HEK293 (cell line): ENCODE data around the gene NPAS2.

ENCODE experiments used
- AEBP2 ChIP-seq: fragments of 450-650 bp; formaldehyde crosslinking; IDR thresholded peaks from 2 replicates; pipeline ENCODE4 v1.5.1; 2016; ENCODE audit warnings: missing biosample characterization, missing genetic modification characterization, borderline replicate concordance
- BCL11A ChIP-seq: fragments of 450-650 bp; formaldehyde crosslinking; IDR thresholded peaks from 2 replicates; pipeline ENCODE4 v1.5.1; 2016; ENCODE audit warnings: low read depth, missing biosample characterization, missing genetic modification characterization
- KLF7 ChIP-seq: fragments of 450-650 bp; formaldehyde crosslinking; IDR thresholded peaks from 2 replicates; pipeline ENCODE4 v1.5.1; 2016; ENCODE audit warnings: missing biosample characterization, missing genetic modification characterization, borderline replicate concordance
- PBX3 ChIP-seq: sonication (generic); formaldehyde crosslinking; IDR thresholded peaks from 2 replicates; pipeline ENCODE4 v1.8.1; 2022; ENCODE audit warnings: mild to moderate bottlenecking, moderate library complexity, missing genetic modification reagents
- ZBTB20 ChIP-seq: fragments of 450-650 bp; formaldehyde crosslinking; IDR thresholded peaks from 2 replicates; pipeline ENCODE4 v1.5.1; 2016; ENCODE audit warnings: missing biosample characterization, missing genetic modification characterization
- ZFP69B ChIP-seq: fragments of 450-650 bp; formaldehyde crosslinking; IDR thresholded peaks from 2 replicates; pipeline ENCODE4 v1.5.1; 2016; ENCODE audit warnings: missing biosample characterization, missing genetic modification characterization
- ZNF660 ChIP-seq: fragments of 450-650 bp; IDR thresholded peaks from 2 replicates; pipeline ENCODE4 v1.5.1; 2018; ENCODE audit warnings: missing biosample characterization, mild to moderate bottlenecking, missing genetic modification characterization
- ZSCAN16 ChIP-seq: fragments of 450-650 bp; formaldehyde crosslinking; IDR thresholded peaks from 2 replicates; pipeline ENCODE4 v1.5.1; 2016; ENCODE audit warnings: missing biosample characterization, missing genetic modification characterization
- TF ChIP-seq, protein P1 (sequence below): fragments of 450-650 bp; formaldehyde crosslinking; IDR thresholded peaks from 2 replicates; pipeline ENCODE4 v1.5.1; 2016; ENCODE audit warnings: missing biosample characterization, missing genetic modification characterization
- TF ChIP-seq, protein P2 (sequence below): fragments of 450-650 bp; formaldehyde crosslinking; conservative IDR thresholded peaks from 2 replicates; pipeline ENCODE4 v1.5.1; 2016; ENCODE audit warnings: low read depth, missing biosample characterization, missing genetic modification characterization
- TF ChIP-seq, protein P3 (sequence below): fragments of 450-650 bp; formaldehyde crosslinking; IDR thresholded peaks from 2 replicates; pipeline ENCODE4 v1.5.1; 2016; ENCODE audit warnings: missing biosample characterization, missing genetic modification characterization, low read depth

GRCh38 chr2:101025561-101025960 is 205.6 kb downstream of the NPAS2 start:
- TF ChIP-seq, protein P1, sequence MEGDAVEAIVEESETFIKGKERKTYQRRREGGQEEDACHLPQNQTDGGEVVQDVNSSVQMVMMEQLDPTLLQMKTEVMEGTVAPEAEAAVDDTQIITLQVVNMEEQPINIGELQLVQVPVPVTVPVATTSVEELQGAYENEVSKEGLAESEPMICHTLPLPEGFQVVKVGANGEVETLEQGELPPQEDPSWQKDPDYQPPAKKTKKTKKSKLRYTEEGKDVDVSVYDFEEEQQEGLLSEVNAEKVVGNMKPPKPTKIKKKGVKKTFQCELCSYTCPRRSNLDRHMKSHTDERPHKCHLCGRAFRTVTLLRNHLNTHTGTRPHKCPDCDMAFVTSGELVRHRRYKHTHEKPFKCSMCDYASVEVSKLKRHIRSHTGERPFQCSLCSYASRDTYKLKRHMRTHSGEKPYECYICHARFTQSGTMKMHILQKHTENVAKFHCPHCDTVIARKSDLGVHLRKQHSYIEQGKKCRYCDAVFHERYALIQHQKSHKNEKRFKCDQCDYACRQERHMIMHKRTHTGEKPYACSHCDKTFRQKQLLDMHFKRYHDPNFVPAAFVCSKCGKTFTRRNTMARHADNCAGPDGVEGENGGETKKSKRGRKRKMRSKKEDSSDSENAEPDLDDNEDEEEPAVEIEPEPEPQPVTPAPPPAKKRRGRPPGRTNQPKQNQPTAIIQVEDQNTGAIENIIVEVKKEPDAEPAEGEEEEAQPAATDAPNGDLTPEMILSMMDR (tag by site-specific recombination) = no peak
- TF ChIP-seq, protein P2, sequence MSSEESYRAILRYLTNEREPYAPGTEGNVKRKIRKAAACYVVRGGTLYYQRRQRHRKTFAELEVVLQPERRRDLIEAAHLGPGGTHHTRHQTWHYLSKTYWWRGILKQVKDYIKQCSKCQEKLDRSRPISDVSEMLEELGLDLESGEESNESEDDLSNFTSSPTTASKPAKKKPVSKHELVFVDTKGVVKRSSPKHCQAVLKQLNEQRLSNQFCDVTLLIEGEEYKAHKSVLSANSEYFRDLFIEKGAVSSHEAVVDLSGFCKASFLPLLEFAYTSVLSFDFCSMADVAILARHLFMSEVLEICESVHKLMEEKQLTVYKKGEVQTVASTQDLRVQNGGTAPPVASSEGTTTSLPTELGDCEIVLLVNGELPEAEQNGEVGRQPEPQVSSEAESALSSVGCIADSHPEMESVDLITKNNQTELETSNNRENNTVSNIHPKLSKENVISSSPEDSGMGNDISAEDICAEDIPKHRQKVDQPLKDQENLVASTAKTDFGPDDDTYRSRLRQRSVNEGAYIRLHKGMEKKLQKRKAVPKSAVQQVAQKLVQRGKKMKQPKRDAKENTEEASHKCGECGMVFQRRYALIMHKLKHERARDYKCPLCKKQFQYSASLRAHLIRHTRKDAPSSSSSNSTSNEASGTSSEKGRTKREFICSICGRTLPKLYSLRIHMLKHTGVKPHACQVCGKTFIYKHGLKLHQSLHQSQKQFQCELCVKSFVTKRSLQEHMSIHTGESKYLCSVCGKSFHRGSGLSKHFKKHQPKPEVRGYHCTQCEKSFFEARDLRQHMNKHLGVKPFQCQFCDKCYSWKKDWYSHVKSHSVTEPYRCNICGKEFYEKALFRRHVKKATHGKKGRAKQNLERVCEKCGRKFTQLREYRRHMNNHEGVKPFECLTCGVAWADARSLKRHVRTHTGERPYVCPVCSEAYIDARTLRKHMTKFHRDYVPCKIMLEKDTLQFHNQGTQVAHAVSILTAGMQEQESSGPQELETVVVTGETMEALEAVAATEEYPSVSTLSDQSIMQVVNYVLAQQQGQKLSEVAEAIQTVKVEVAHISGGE (tag by site-specific recombination) = no peak
- TF ChIP-seq BCL11A (tag by site-specific recombination) (no peak), AEBP2 (tag by site-specific recombination) (no peak), PBX3 (no peak), ZFP69B (no peak), ZSCAN16 (tag by site-specific recombination) (no peak), ZBTB20 (no peak), KLF7 (tag by site-specific recombination) (no peak), ZNF660 (tag by site-specific recombination) (no peak)
- TF ChIP-seq, protein P3, sequence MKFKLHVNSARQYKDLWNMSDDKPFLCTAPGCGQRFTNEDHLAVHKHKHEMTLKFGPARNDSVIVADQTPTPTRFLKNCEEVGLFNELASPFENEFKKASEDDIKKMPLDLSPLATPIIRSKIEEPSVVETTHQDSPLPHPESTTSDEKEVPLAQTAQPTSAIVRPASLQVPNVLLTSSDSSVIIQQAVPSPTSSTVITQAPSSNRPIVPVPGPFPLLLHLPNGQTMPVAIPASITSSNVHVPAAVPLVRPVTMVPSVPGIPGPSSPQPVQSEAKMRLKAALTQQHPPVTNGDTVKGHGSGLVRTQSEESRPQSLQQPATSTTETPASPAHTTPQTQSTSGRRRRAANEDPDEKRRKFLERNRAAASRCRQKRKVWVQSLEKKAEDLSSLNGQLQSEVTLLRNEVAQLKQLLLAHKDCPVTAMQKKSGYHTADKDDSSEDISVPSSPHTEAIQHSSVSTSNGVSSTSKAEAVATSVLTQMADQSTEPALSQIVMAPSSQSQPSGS (tag by site-specific recombination) = no peak
